ENCODE data around the gene C16orf92.

The C16orf92 gene

GRCh38 chr16:29978081-29978480, 44.9 kb upstream of the C16orf92 start:
- Histone ChIP-seq H3K36me3 (ENCODE audit: low read length) (0 out of 2 replicates have a peak, but pooled peaks cover 4% of the 10 kb centered on the region), H3K4me3 (ENCODE audit: insufficient read depth, low read length, poor library complexity, severe bottlenecking) (no peak overlapping the region), H3K9me3 (ENCODE audit: insufficient read depth, low read length) (no peaks in the 10 kb centered on the region), H2AFZ (ENCODE audit: low read depth, low read length, severe bottlenecking) (no peak overlapping the region), H3K79me2 (ENCODE audit: insufficient read depth, low read length) (peaks cover 37% of the 10 kb centered on the region), H3K4me2 (ENCODE audit: low read depth, low read length, poor library complexity, severe bottlenecking) (no peak overlapping the region), H4K20me1 (ENCODE audit: low read depth, low read length) (no peaks in the 10 kb centered on the region), H3K9me2 (replicated peaks; ENCODE audit: insufficient read depth, low read length) (no peaks in the 10 kb centered on the region), H3K9ac (ENCODE audit: low read length) (no peak overlapping the region), H3F3A (ENCODE audit: insufficient read depth) (0 out of 2 replicates have a peak, but pooled peaks cover under 1% of the 10 kb centered on the region), H3K27me3 (ENCODE audit: low read length) (no peaks in the 10 kb centered on the region), H3K27ac (ENCODE audit: low read depth, low read length) (no peak overlapping the region)
- TF ChIP-seq CTCF (IDR thresholded peaks at IDR 0.05; ENCODE audit: insufficient read depth, low read length, poor library complexity, severe bottlenecking): no peak
- no peak for TF ChIP-seq EZH2phosphoT487 (conservative IDR thresholded peaks at IDR 0.05; ENCODE audit: low read length)

- no peaks in the 10 kb centered on the region for H3K27me3 ChIP-seq (ENCODE audit: low read length)
Measured at GRCh38 chr16:29978564-29979270, 44.3 kb upstream of the C16orf92 start.

GRCh38 chr16:29982560-29983419, 40.2 kb upstream of the C16orf92 start:
- Histone ChIP-seq H3K9me3 (ENCODE audit: insufficient read depth, low read length) (no peaks in the 10 kb centered on the region), H3K36me3 (ENCODE audit: low read length) (peaks cover 4% of the 10 kb centered on the region; the same call in 1 of the 2 replicates), H3K4me3 (ENCODE audit: insufficient read depth, low read length, poor library complexity, severe bottlenecking) (no peak overlapping the region), H3K27ac (ENCODE audit: low read depth, low read length) (no peak overlapping the region), H3K27me3 (ENCODE audit: low read length) (no peaks in the 10 kb centered on the region), H3K4me2 (ENCODE audit: low read depth, low read length, poor library complexity, severe bottlenecking) (no peak overlapping the region), H4K20me1 (ENCODE audit: low read depth, low read length) (no peaks in the 10 kb centered on the region), H2AFZ (ENCODE audit: low read depth, low read length, severe bottlenecking) (no peak overlapping the region), H3K9me2 (replicated peaks; ENCODE audit: insufficient read depth, low read length) (no peaks in the 10 kb centered on the region), H3K79me2 (ENCODE audit: insufficient read depth, low read length) (no peaks in the 10 kb centered on the region), H3F3A (ENCODE audit: insufficient read depth) (no peaks in the 10 kb centered on the region), H3K9ac (ENCODE audit: low read length) (no peak overlapping the region)
- TF ChIP-seq CTCF (IDR thresholded peaks at IDR 0.05; ENCODE audit: insufficient read depth, low read length, poor library complexity, severe bottlenecking): no peak
- no peak for TF ChIP-seq EZH2phosphoT487 (conservative IDR thresholded peaks at IDR 0.05; ENCODE audit: low read length)

More at GRCh38 chr16:29978564-29979270, 44.3 kb upstream of the C16orf92 start:
- TF ChIP-seq CTCF (IDR thresholded peaks at IDR 0.05; ENCODE audit: insufficient read depth, low read length, poor library complexity, severe bottlenecking) (no peak), EZH2phosphoT487 (conservative IDR thresholded peaks at IDR 0.05; ENCODE audit: low read length) (no peak)
- Histone ChIP-seq H3F3A (ENCODE audit: insufficient read depth) (no peaks in the 10 kb centered on the region), H3K27ac (ENCODE audit: low read depth, low read length) (no peak overlapping the region), H3K9me3 (ENCODE audit: insufficient read depth, low read length) (no peaks in the 10 kb centered on the region), H3K9me2 (replicated peaks; ENCODE audit: insufficient read depth, low read length) (no peaks in the 10 kb centered on the region), H3K36me3 (ENCODE audit: low read length) (0 out of 2 replicates have a peak, but pooled peaks cover 4% of the 10 kb centered on the region), H3K4me3 (ENCODE audit: insufficient read depth, low read length, poor library complexity, severe bottlenecking) (no peak overlapping the region), H3K9ac (ENCODE audit: low read length) (no peak overlapping the region), H3K4me2 (ENCODE audit: low read depth, low read length, poor library complexity, severe bottlenecking) (no peak overlapping the region), H4K20me1 (ENCODE audit: low read depth, low read length) (no peaks in the 10 kb centered on the region), H3K79me2 (ENCODE audit: insufficient read depth, low read length) (peaks cover 37% of the 10 kb centered on the region), H2AFZ (ENCODE audit: low read depth, low read length, severe bottlenecking) (no peak overlapping the region)
